Left hindlimb (tissue), 1 donor: ENCODE measurements around the gene PYGM.
A peak's percentile ranks its signal among the peaks of the same experiment; 100 is the strongest.

Experiments
- DNase-seq: peaks from one replicate; pipeline ENCODE4 v3.0.0-alpha.2; 2018

Gene PYGM

GRCh38 chr11:64752175-64752970 is 7.4 kb downstream of the PYGM start:
- DNase-seq = no peak

GRCh38 chr11:64751580-64751979 is 8.2 kb downstream of the PYGM start:
- no peak for DNase-seq

- DNase-seq = no peak
Measured at GRCh38 chr11:64751136-64751535, 8.6 kb downstream of the PYGM start.

- no peak for DNase-seq
Measured at GRCh38 chr11:64750361-64751054, 9.3 kb downstream of the PYGM start.

DNA sequence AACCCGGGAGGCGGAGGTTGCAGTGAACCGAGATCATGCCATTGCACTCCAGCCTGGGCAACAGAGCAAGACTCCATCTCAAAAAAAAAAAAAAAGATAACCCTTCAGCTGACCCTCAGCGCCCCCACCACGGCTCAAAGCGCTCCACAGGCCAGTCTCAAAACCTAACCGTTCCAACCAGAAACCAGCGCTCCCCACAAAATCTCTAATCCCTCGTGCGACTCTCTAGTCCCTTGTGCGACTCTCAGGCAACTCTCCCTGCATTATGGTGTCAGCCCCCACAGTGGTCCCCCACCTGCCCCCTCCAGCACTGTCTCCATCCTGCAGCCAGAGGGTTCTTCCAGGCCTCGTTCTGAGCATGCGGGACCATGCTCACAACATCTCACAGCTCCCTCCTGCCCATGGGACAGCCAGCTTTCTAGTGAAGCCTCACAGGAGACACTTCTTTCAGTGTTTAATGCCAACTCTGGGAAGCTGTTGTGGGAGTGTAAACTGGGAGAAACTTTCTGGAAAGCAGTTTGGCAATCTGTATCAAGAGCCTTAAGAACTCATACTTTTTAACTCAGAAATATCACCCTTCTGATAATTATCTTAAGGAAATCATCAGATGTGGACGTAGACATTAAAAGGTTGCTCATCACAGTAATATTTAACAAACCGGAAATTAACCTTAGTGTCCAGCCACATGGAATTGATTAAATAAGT is 11.7 kb downstream of the PYGM start:
- peak; percentile 8 for DNase-seq

DNA sequence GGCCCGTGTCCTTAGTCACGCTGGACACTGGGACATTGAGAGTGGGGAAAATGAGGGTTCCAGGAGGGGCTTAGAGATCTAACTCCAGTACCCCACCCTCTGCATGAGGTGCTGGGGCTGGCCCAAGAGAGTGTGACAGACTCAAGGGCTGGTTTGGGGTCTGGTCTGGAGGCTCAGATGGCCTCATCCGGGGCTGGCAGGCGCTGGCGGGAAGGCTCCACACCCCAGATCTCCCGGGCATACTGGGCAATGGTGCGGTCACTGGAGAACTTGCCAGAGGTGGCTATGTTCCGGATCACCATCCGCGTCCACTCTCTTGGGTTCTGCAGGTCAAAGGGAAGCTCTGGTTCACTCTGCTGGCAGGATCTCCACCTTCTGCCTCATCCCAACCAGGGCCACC is 13.3 kb downstream of the PYGM start:
- DNase-seq = no peak

- DNase-seq = peak; percentile 82
Measured at GRCh38 chr11:64745521-64746328, 14.0 kb downstream of the PYGM start.

DNA sequence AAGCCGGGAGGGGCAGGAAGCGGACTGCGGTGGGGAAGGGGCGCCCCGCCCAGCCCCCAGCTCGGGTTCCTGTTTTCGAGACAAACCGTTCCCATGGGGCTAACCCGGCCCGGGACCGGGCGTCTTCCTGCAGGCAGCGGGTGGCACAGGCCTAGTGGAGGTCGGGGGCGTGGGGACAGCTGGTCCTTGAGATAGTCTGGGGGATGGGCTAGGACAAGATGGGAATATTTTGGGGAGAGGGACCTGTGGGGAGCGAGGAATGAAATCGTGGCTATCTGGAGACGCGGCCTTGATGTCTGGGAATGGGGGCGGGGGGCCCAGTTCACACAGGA is 14.6 kb downstream of the PYGM start:
- DNase-seq = peak; percentile 73

GRCh38 chr11:64744544-64745188 is 15.1 kb downstream of the PYGM start:
- no peak for DNase-seq

- no peak for DNase-seq
Measured at GRCh38 chr11:64743591-64744543, 15.9 kb downstream of the PYGM start, which contains the start of gene RASGRP2. Gene RASGRP2 (minus strand): TSS chr11:64744142. CDS start chr11:64742866, 1,276 bp downstream.

DNA sequence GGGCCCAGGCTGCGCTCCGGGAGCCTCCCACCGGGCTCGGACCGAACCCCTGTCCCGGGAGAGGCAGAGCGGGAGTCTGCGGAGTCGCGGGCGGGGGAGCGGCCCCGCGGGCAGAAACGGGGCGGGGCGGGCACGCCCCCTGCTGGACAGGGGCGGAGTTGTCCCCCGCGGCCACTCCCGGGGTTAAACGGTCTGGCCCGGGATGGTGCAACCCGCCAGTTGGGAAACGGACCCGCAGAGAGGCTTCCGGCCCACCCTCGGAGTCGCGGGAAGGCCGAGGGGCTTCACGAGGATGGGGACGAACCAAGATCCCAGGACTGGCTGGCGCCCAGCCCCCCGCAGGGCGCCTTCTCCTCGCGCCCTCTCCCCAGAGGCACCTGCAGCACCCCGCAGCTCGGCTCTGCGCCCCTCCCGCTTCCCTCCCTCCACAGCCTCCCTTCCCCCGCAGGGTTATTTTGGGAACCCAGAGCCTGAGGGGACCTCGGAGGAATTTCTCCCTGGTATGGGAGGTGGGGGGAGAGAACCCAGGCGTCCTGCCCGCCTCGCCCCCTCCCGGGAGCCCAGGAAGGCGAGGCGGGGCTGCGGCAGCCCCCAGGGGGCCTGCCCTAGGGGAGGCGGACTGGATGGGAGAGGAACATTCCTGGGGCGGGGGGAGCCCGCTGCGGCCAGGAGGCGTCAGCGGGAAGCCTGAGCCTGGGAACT is 16.7 kb downstream of the PYGM start:
- peak; percentile 64 for DNase-seq

DNA sequence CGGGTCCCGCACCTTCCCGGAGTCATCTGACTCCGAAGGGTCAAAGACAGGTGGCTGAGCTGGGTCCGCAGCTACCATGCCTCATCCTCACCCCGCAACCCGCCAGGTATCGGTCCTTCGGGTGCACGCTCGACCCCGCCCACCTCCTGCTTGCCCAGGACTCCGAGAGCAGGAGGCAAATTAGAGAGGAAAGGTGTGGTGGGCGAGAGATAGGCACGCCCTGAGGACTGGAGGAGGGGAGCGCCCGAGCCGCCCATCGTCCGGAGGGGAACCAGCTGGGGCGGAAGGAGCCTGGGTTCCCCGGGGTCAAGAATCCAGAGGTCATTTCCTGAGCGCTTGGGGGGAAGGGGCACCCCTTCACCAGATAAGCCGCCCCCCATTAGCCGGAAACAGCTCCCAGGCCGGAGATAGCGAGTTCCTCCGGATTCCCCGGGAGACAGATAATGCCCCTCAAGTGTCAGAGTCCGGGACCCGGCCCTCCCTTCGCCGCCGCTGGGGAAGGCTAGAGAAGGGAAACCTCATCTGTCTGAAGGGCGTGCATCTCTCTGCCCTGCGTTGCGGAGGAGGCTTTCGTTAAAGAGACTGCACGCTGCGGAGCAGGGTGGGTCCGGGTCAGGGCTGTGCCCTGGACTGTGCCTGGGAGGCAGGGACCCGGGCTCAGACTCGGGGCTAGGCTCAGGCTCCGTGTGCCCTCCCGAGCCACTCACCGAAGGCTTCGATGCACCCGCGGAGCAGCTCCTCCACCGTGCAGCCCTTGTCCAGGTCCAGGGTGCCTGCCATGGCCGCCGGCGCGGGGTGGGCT is 17.5 kb downstream of the PYGM start:
- DNase-seq = no peak

DNA sequence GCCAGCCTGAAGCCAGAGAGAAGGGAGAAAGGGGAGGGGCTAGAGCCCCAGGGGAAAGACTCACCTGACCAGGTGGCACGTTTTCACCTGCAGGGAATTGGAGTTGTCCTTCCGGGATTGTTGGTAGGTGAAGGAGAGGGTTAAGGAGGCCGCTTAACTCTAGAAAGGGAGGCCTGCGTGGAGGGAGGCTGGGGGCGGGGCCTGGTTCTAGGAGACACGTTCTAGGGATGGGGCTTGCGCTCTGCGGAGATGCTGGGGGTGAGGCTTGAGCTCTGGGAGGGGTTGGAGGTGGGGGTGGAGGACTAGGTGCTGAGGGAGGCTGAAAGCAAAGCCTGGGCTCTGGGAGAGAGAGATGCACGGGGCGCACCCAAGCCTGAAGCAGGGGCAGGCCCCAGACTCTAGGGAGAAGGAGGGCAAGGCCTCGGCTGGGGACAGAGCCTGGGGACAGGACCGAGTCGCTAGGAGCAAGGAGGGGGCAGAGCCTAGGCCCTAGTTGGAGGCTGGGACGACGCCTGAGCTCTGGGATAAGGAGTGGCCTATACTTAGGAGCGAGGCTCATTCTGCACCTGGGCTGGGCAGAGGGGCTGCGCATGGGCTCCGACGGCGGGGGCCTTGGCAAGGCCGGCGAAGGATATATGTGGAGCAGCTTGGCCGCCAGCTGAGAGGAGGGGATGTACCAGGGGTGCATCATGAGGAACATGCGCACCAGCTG is 18.2 kb downstream of the PYGM start:
- no peak for DNase-seq

GRCh38 chr11:64739871-64740270 is 19.9 kb downstream of the PYGM start:
- DNase-seq = no peak

DNA sequence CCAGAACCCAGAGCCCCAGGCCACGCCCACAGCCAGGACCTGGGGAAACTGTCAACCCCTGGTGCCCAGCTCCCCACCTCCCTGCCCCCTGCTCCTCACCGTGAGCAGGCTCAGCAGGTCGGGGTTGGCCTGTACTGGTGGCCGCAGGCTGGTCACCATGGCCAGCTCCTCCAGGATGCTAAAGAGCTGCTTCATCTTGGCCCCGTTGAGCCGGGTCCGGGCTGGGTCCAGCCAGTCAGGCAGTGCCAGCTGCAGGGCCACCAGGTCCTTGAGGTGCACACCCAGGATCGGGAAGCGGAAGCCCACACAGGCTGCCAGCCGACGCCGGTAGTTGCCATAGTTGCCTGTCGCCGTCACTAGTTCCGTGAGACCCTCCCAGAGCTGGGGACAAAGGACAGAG is 23.1 kb downstream of the PYGM start:
- DNase-seq = no peak

DNA sequence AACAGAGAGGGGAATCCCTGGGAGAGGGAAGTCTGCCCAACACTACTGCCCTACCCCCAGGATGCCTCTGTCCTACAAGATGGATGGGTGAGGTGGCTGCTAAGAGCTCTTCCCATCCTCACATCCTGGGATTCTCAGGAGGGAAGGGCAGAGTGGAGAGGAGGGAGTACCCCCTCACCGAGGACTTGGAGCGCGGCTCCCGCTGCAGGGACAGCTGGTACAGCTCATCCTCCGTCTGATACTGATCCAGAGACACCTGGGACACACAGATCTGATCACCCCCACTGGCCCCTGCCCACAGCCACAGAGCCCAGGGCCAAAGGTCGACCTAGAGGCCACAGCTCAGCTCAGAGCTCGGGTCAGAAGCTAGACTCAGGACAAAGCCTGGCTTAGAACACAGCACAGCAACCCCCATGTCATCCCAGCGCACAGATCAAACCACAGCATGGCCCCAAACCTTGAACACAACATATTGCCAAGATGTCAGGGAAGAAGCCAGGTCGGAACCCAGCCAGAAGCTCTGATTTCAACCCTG is 24.0 kb downstream of the PYGM start:
- DNase-seq = no peak

GRCh38 chr11:64734811-64735724 is 24.7 kb downstream of the PYGM start:
- no peak for DNase-seq

DNA sequence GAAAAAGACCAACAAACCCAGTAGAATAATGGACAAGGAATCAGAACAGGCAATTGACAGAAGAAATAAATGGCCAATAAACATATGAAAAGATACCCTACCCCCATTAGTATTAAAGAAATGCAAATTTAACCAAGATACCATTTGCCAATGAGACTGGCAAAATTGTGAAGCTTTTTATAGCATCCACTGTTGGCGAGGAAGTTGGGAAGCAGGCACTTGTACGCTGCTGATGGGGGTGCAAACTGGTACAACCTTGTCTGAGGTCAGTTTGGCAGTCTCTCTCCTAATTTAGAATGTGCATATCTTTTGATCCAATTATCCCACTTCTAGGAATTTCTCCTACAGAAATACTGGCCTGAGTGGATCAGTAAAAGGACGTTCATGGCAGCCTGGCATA is 28.2 kb downstream of the PYGM start:
- no peak for DNase-seq
